Loucy (cell line): Measurements from ENCODE around the gene TRERF1.

Experiments
- H2AFZ ChIP-seq: fragments of 200-600 bp; sonication (generic); 2 replicates; pipeline ENCODE4 v1.6.0; 2016; ENCODE audit warnings: antibody characterized with exemption, mild to moderate bottlenecking, low read length, moderate library complexity
- H3F3A ChIP-seq: fragments of 200-600 bp; 2 replicates; pipeline ENCODE4 v1.6.0; 2016; ENCODE audit warnings: antibody characterized with exemption, low read depth, mild to moderate bottlenecking
- H3K27me3 ChIP-seq: fragments of 200-600 bp; sonication (generic); 2 replicates; pipeline ENCODE4 v1.6.1; 2014; ENCODE audit warnings: low read length, mild to moderate bottlenecking; ENCODE audit not compliant: insufficient read depth, poor library complexity, severe bottlenecking
- H3K36me3 ChIP-seq: fragments of 200-600 bp; sonication (generic); 2 replicates; pipeline ENCODE4 v1.6.1; 2016; ENCODE audit warnings: low read length; ENCODE audit not compliant: insufficient read depth
- H3K4me1 ChIP-seq: fragments of 200-600 bp; sonication (generic); 2 replicates; pipeline ENCODE4 v1.5.1; 2014; ENCODE audit warnings: low read length, mild to moderate bottlenecking; ENCODE audit not compliant: insufficient read depth, poor library complexity, severe bottlenecking
- H3K4me2 ChIP-seq: fragments of 200-600 bp; sonication (generic); 2 replicates; pipeline ENCODE4 v1.6.0; 2014; ENCODE audit warnings: antibody characterized with exemption, low read length, low read depth, mild to moderate bottlenecking; ENCODE audit not compliant: poor library complexity, severe bottlenecking
- H3K4me3 ChIP-seq: fragments of 200-600 bp; sonication (generic); 2 replicates; pipeline ENCODE4 v1.5.1; 2014; ENCODE audit warnings: low read length, mild to moderate bottlenecking, mixed read lengths; ENCODE audit not compliant: poor library complexity, severe bottlenecking
- H3K79me2 ChIP-seq: fragments of 200-600 bp; sonication (generic); 2 replicates; pipeline ENCODE4 v1.6.1; 2014; ENCODE audit warnings: low read length; ENCODE audit not compliant: insufficient read depth
- H3K9ac ChIP-seq: fragments of 200-600 bp; sonication (generic); 2 replicates; pipeline ENCODE4 v1.6.0; 2014; ENCODE audit warnings: mild to moderate bottlenecking, low read depth, low read length, moderate library complexity; ENCODE audit not compliant: poor library complexity, severe bottlenecking
- H3K9me2 ChIP-seq: fragments of 200-600 bp; sonication (generic); replicated peaks from 2 replicates; pipeline ENCODE4 v1.6.1; 2016; ENCODE audit warnings: low read depth, low read length, mixed read lengths
- H3K9me3 ChIP-seq: fragments of 200-600 bp; sonication (generic); 2 replicates; pipeline ENCODE4 v1.6.1; 2014; ENCODE audit warnings: mild to moderate bottlenecking, antibody characterized with exemption, low read length, low read depth; ENCODE audit not compliant: insufficient read depth
- H4K20me1 ChIP-seq: fragments of 200-600 bp; sonication (generic); 2 replicates; pipeline ENCODE4 v1.6.0; 2014; ENCODE audit warnings: antibody characterized with exemption, low read length, mild to moderate bottlenecking; ENCODE audit not compliant: insufficient read depth, poor library complexity, severe bottlenecking
- EZH2phosphoT487 ChIP-seq: fragments of 200-600 bp; IDR thresholded peaks from 2 replicates; pipeline ENCODE4 v1.6.1; 2018; ENCODE audit warnings: antibody characterized with exemption, mild to moderate bottlenecking, moderate library complexity, borderline replicate concordance
- TF ChIP-seq, protein P1 (sequence below): fragments of 200-600 bp; sonication (generic); conservative IDR thresholded peaks from 2 replicates; pipeline ENCODE4 v1.5.1; 2014; ENCODE audit warnings: mild to moderate bottlenecking, antibody characterized with exemption, low read length

TRERF1 gene

DNA sequence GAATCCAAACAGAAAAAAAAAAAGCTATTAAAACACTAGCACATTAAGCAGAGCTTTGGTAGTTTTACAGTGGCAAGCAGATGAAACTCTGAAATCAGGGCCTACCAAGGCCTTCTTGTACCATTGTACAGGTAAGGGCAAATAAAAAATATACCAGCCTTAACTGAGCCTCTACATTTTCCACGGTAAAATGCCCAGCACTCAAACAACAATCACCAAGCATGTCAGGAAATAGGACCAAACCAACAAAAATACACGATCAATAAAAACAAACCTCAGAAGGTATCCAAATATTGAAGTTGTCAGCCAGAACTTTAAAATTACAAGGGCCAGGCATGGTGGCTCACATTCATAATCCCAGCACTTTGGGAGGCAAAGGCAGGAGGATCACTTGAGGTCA lies 18.3 kb downstream of the TRERF1 start:
- H4K20me1 ChIP-seq: peaks cover 9% of the 10 kb centered on the region
- H3K36me3 ChIP-seq: peaks cover 17% of the 10 kb centered on the region; the same call in 1 of the 2 replicates
- H3K4me1 ChIP-seq: peaks cover 3% of the 10 kb centered on the region
- H3K9ac ChIP-seq: no peak overlapping the region
- peaks cover 61% of the 10 kb centered on the region for H3K79me2 ChIP-seq
- H3K4me2 ChIP-seq: no peak overlapping the region
- H3K9me3 ChIP-seq: peaks cover 15% of the 10 kb centered on the region
- H2AFZ ChIP-seq: no peak overlapping the region
- no peaks in the 10 kb centered on the region for H3K9me2 ChIP-seq
- H3K4me3 ChIP-seq: no peak overlapping the region
- H3F3A ChIP-seq: no peaks in the 10 kb centered on the region
- TF ChIP-seq, protein P1, sequence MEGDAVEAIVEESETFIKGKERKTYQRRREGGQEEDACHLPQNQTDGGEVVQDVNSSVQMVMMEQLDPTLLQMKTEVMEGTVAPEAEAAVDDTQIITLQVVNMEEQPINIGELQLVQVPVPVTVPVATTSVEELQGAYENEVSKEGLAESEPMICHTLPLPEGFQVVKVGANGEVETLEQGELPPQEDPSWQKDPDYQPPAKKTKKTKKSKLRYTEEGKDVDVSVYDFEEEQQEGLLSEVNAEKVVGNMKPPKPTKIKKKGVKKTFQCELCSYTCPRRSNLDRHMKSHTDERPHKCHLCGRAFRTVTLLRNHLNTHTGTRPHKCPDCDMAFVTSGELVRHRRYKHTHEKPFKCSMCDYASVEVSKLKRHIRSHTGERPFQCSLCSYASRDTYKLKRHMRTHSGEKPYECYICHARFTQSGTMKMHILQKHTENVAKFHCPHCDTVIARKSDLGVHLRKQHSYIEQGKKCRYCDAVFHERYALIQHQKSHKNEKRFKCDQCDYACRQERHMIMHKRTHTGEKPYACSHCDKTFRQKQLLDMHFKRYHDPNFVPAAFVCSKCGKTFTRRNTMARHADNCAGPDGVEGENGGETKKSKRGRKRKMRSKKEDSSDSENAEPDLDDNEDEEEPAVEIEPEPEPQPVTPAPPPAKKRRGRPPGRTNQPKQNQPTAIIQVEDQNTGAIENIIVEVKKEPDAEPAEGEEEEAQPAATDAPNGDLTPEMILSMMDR: no peak
- no peak for TF ChIP-seq EZH2phosphoT487
- no peaks in the 10 kb centered on the region for H3K27me3 ChIP-seq

- Histone ChIP-seq H2AFZ (no peak overlapping the region), H3K79me2 (peaks cover 61% of the 10 kb centered on the region), H3K4me2 (no peak overlapping the region), H3K36me3 (peaks cover 17% of the 10 kb centered on the region; the same call in 1 of the 2 replicates), H3K4me3 (no peak overlapping the region), H3K9ac (no peak overlapping the region), H3K4me1 (peaks cover 3% of the 10 kb centered on the region), H4K20me1 (peaks cover 9% of the 10 kb centered on the region), H3K9me3 (peaks cover 15% of the 10 kb centered on the region), H3K9me2 (no peaks in the 10 kb centered on the region), H3K27me3 (no peaks in the 10 kb centered on the region), H3F3A (no peaks in the 10 kb centered on the region)
- TF ChIP-seq, protein P1: no peak
- no peak for TF ChIP-seq EZH2phosphoT487
Observed at GRCh38 chr6:42431877-42432276, 19.8 kb downstream of the TRERF1 start.

GRCh38 chr6:42431356-42431755 lies 20.4 kb downstream of the TRERF1 start:
- H3K36me3 ChIP-seq: peaks cover 17% of the 10 kb centered on the region; the same call in 1 of the 2 replicates
- H3K9ac ChIP-seq: no peak overlapping the region
- no peak overlapping the region for H3K4me3 ChIP-seq
- peaks cover 15% of the 10 kb centered on the region for H3K9me3 ChIP-seq
- H4K20me1 ChIP-seq: peaks cover 12% of the 10 kb centered on the region
- no peaks in the 10 kb centered on the region for H3K9me2 ChIP-seq
- no peak for TF ChIP-seq EZH2phosphoT487
- TF ChIP-seq, protein P1: no peak
- H3F3A ChIP-seq: no peaks in the 10 kb centered on the region
- H3K4me2 ChIP-seq: no peak overlapping the region
- peaks cover 63% of the 10 kb centered on the region for H3K79me2 ChIP-seq
- peaks cover 3% of the 10 kb centered on the region for H3K4me1 ChIP-seq
- H2AFZ ChIP-seq: no peak overlapping the region
- no peaks in the 10 kb centered on the region for H3K27me3 ChIP-seq
